GM18499 (cell line): ENCODE data around the gene SLC4A11.
"Not testable (repeated sequence)": the region's sequence is repeated elsewhere in the genome, so short reads cannot be mapped to it uniquely, and the experiment has no call there.

ENCODE experiments used
- ATAC-seq: cut with Tn5 transposase; IDR thresholded peaks from one replicate; pipeline ENCODE4 v1.9.1; 2021; ENCODE audit warnings: moderate number of reproducible peaks; ENCODE audit not compliant: insufficient read depth, unreplicated experiment

The SLC4A11 gene

DNA sequence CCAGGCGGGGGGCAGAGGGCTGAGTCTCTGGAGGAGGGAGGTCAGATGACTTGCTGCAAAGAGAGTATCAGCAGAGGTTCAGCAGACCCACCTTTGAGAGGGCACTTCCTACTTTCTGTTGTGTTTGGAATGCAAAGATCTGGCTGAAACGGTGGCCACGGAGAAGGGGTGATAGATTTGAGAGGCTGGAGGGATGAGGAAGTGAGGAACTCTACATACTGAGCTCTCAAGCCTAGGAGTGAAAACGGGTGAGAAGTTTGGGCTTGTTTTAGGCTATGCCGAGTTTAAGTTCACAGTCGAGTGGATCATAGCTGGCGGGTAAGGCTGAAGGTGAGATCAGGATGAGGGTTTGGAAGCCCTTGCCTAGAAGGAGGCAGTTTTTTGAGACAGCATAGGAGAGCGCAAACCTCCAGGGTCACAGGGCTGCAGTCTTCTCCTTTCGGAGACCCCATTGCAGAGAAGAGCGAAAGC is 30.2 kb downstream of the SLC4A11 start:
- ATAC-seq = no peak

DNA sequence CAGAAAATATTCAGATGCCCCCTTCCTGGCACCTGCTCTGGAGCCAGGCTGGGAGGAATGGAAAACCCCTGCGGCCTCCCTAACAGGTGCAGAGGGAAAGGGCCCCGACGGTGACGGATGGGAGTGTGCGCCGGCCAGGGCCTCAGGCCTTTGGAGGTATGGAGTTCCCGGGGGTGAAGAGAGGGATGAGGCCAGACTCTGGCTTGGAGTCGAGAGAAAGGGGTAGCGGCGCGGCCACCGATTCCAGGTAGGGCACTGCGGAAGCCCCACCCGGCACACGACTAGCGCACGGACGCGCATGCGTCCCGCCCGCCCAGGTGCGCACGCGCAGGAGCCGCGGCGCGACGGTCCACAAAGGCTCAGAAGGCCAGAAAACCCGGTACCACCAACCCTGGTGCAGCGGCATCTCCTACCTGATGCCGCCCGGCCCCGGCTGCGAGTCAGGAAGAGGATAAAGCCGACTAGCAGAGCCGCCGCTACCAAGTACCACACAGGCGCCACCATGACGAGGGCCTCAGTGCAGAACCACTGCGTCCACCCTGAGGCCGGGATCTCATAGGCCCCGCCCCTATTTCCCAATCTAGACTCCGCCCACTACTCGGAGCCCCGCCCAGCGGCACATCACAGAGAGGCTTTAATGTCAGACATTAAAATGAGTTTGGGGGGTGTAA is 34.7 kb downstream of the SLC4A11 start, which contains the start of gene DDRGK1:
DDRGK1 (minus strand) TSS at position 559 of the 671 bp plus-strand sequence; CDS start at position 504, 55 bp downstream.
- ATAC-seq = peak; percentile 71

DNA sequence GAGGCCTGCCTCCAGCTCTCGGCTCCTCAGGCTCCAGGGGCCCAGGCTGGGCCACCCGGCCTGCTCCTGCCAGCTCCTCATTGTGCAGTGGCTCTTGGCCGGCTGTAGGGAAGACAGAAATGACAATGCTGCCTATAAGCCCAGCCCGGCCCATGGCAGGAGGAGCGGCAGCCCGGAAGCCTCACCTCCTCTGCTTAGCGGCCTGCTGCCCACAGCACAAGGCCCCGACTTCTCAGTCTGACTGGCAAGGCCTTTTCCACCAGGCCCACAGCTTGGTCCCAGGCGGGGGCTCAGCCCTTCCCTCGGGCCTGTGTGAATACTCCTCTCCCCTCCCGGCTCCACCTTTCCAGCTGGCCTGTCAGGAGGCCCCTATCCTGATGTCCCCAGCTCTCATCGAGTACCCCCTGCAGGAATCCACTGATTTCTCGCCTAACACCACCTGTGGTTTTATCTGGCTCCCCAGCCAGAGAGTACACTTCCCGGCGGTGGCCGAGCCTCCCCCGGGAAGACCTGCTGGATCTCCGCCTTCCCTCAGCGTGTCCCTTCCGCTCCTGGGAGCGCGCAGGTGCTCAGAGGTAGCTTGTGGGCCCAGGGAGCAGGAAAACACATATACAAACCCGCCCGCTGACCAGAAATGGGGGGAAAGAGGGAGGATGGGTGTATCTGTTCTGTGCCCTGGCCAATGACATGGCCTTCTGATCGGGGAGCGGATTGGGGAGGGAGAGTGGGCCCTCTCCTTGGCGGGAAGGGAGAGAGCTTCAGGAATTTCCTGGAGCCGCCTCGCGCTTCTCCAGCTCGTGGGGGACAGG is 35.5 kb downstream of the SLC4A11 start:
- no peak for ATAC-seq

DNA sequence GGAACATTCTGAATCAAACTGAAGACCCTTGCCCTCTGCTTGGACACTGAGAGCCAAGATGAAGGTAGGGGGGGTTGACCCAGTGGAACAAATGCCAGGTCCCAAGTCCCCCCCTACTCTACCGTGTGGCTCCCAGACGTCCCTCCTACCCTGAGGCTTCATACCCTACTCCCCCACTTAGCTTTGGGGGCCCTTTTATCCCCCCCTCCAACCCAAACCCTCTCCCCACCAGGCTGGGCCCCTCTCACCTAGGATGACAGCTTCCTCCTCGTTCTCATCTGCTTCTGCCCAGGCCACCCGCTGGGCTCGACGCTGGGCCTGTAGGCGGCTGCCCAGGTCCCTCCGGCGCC is 36.0 kb downstream of the SLC4A11 start:
- ATAC-seq = no peak

DNA sequence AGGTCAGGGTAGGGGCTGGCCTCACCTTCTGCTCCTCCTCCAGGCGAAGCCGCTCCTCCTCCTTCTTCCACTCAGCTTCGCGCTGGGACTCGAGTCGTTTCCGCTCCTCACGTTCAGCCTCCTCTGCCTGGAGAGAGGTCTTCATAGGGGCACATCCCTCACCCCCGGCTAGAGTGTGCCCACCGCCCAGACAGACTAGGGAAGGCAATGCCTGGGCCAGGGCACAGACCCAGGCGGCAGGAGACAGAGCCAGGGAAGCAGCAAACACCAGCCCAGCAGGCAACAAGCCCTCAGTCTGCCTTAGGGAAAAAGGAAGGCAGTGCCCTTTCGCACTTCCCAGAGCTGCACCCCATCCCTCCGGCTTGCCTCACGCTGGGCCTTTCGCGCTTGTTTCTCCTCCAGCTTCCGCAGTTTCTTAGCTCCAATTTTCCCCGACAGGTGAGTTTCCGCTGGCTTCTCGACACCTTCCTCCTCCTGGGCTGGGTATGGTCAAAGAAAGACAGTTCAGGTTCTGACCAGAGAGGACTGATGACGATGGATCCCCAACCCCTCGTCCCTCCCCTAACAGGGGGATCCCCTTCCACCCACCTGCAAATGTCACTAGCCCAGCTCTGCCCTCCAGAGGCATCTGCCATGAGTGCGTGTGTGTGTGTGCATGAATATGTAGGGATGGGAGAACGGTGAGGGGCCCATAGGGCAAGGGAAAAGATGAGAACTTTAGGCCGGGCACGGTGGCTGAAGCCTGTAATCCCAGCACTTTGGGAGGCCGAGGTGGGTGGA is 38.8 kb downstream of the SLC4A11 start:
- ATAC-seq = no peak

DNA sequence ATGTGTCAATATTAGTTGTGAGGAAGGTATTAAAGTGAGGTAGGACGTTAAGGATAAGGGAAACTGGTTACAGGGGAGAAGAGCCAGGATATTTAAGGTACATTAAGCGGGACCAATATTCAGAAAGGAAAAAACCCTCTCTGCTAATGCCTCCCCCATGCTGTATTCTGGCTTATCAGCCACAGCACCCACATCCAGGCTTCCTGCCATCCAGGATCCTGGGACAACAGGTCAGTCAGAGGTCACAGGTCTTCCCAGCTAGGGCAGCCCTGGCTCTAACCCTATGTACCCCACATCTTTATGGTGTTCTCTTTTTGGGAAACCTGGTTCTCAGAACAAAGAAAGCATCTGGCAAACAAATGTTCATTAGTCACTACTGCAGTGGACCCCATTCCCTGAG is 39.8 kb downstream of the SLC4A11 start:
- ATAC-seq = no peak

DNA sequence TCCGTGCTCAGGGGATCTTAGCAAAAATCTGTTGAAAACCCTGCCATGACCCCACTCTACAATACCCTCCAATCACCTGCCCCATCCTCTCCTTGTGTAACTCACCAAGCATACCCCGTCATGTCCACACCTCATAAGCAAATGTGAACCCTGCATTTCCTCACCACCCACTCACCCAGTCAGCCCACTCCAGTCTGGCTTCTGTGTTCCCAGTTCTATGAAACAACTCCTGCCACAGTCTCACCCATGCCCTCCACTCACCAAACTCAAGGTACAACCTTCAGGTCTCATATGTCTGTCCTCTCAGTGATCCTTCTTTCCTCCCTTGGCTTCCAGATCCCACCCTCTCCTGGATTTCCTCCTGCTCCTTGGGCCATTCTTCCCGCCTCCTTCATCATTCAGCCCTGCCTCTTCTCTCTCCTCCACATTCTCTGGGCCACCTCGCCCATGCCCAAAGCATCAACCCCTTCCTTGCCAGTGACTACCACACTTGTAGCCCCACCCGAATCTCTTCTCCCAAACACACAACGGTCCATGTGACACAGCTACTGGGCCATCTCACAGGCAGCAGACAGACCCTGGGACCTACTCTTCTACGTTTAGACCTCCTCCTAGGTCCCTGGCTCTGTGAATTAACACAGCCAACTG is 43.3 kb downstream of the SLC4A11 start:
- no peak for ATAC-seq

DNA sequence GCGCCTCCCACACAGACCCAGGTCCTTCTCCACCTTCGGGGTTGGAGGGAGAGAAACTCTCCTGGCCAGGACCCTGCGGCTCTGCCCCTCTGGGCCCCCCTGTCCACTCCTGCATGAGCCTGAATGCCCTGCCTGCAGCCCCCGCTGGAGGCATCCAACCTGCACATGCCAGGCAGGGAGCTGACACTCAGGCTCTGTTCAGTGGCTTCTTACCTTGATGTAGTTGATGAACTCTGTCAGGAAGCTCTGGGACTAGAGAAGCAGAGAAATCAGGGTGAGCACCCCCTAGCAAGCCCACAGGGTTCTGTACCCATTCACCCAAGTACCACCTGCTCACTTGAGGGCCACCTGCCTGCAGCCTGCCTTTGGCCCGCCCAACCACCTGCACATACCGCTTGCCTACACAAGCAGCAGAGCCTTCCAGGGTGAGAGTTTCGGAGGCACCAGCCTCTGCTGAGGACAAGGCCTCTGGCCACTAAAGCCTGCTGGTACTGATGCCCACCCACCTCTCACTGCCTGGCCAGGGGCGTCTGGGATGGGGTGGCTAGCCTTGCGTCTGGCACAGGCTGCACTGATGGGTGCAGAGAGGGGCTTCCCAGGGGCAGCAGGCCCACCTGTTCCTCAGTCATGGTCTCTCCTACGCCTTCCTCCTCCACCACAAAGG is 44.2 kb downstream of the SLC4A11 start:
- no peak for ATAC-seq

DNA sequence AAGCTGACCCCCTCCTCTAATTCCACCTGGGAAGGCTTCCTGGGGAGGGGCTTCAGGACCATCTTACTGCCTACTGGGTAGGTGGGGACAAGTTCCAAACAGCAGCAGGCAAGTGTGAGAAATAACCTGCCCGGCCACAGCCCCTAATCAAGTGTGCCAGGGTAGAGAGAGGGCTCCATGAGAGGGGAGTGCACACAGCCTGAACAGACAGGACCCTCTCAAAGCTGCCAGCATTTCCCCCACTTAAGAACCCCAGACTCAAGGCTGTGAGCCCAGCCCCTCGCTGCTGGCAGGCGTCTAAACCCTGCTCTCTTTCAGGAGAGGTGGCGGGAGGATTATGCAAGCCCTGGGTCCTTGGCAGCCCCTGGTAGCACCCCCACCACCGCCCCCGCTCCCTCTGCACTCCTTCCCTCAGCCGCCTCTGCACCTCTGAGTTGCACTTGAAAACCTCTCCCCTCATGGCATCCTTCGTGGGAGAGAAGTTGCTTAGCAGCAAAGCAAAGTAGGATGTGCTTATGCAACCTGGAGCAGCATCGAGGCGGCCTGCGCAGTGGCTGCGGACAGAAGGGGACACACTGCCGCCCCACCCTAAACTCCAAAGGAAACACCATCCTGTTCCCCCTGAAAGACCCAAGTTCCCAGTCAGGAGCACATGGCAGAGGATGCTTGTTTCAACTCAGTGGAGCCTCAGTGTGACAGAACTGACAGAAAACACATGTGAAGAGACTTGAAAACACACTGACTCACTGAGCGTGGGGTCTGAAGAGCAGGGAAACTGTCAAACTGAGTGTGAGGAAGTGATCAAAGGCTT is 45.0 kb downstream of the SLC4A11 start:
- no peak for ATAC-seq

DNA sequence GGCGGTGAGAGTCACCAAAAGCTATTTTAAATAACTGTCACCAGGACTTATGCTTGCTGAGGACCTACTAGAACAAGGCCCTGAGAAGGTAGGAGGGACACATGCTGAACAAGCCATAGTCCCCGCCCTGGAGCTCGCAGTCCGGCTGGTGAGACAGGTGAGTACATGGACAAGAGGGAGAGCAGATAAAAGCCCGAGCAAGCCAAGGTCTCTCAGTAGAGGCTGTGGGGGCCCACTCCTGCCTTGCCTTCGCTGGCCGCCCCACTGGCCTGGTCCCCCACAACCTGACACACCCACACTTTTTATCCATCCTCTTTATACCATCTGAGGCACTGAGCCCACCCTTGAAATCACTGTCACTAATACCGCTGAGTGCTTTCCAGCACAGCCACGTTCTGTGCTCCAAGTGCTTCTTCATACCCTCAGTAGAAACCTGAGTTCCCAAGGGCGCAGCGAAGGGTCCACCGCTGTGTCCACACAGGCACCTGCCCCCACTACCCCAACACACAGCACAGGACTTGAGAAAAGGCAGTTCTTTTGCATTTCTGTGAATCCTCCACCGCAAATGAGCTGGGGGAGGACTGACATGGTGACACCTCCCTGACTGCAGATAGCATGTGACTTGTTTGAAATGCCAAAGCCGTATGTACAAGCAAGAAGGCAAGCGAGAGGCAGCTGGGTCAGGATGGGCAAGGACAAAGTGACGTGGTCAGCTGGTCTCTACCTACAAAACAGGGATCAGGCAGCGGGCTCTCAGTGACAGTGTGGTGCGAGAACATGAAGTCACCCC is 46.6 kb downstream of the SLC4A11 start:
- ATAC-seq = no peak

GRCh38 chr20:3190681-3191111 is 48.3 kb downstream of the SLC4A11 start:
- ATAC-seq = no peak

GRCh38 chr20:3189561-3190131 is 49.3 kb downstream of the SLC4A11 start:
- ATAC-seq = no peak

DNA sequence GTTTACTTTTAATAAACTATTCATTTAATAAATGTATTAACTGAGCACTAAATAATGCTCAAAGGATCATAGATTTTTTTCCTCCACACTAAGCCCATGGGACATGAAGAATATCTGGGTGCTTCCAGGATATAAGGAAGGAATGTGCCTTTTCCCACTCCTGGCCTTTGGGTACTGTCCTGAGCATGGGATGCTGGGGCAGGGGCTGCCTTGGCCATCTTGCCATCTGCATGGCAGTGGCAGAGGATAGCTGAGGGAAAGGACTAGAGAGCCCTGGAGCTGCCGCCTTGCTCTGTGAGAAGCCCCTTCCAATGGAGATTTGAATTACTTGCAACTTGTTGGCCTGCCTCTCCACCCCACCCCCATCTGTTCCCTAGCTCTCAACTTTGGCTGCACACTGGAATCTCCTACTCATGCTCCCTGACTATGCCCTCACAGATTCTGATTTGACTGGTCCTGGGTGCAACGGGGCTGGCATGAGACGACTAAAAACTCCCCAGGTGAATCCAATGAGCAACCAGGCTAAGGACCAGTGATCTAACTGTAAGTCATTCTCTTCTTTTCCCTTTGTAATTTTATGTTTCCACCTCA is 50.1 kb downstream of the SLC4A11 start:
- ATAC-seq = no peak

- ATAC-seq = not testable (repeated sequence)
Measured at GRCh38 chr20:3187861-3188260, 51.1 kb downstream of the SLC4A11 start.

- ATAC-seq = no peak
Measured at GRCh38 chr20:3183896-3184612, 54.9 kb downstream of the SLC4A11 start.

- ATAC-seq = not testable (repeated sequence)
Measured at GRCh38 chr20:3182429-3182828, 56.6 kb downstream of the SLC4A11 start.

DNA sequence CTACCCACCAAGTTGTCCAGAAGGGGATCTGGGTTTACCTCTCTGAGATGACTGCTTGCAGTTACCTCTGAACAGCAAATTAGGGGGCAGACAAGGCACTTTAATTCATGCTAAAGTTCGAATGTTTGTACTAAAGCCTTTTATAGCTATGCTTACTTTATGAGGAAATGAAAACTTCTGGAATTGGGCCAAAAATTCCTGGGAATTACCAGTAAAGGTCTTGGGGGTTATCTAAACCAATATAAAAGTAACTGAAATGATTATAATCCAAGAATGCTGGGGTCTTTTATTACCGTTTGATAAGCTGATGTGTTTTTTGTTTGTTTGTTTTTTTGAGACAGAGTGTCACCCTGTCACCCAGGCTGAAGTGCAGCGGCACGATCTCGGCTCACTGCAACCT is 57.7 kb downstream of the SLC4A11 start:
- no peak for ATAC-seq
